Endothelial cell of umbilical vein (primary cell): ENCODE results near the gene RNF224. TPM values are rescaled to one million over a fixed set of nuclear protein-coding genes. Genes with fewer than 3 reads are reported as not detected.

Source experiments
- BruUV-seq: library from RNA; stranded (reverse); fragments of 400-500 nt; replicated peaks from 2 replicates; lab custom pipeline; 2021; lab: Mats Ljungman, UMichigan
- CTCF ChIA-PET: fragments of 300-600, 350-600 bp; sonication (Branson Sonifier 250); formaldehyde crosslinking; loops from one replicate; lab custom pipeline; 2021; ENCODE audit warnings: antibody characterized with exemption, inconsistent platforms; lab: Charles Lee
- POLR2A ChIA-PET: fragments of 300-600, 350-600 bp; sonication (Branson Sonifier 250); formaldehyde crosslinking; loops from one replicate; lab custom pipeline; 2021; ENCODE audit warnings: antibody characterized with exemption, inconsistent platforms; lab: Charles Lee
- DNase-seq: peaks from one replicate; pipeline ENCODE4 v3.0.0-alpha.2; 2011; ENCODE audit warnings: low read depth, low spot score
- FAIRE-seq: peaks from 2 replicates; lab custom pipeline; 2011; peaks lifted over from hg19 to GRCh38; lab: Jason Lieb, UNC
- H2AFZ ChIP-seq: 2 replicates; pipeline ENCODE4 v1.6.0; 2012; ENCODE audit warnings: low read depth, low read length, control low read depth, inconsistent platforms
- H3K27ac ChIP-seq: 2 replicates; pipeline ENCODE4 v1.5.1; 2011; ENCODE audit warnings: low read depth, mild to moderate bottlenecking, control low read depth, low read length, moderate library complexity; ENCODE audit not compliant: insufficient read depth
- H3K27me3 ChIP-seq, 2 experiments: 2 replicates each; pipeline versions ENCODE4 v1.6.0 to v1.6.1; 2011; ENCODE audit warnings: low read length in 2 of 2, mixed read lengths in 1 of 2; ENCODE audit not compliant: control insufficient read depth in 2 of 2, insufficient read depth in 2 of 2
- H3K36me3 ChIP-seq, 2 experiments: 2 replicates in 1 of 2; 3 replicates in 1 of 2; pipeline ENCODE4 v1.5.1; 2011; ENCODE audit warnings: low read length in 2 of 2, mild to moderate bottlenecking in 1 of 2, moderate library complexity in 1 of 2; ENCODE audit not compliant: control insufficient read depth in 2 of 2, insufficient read depth in 2 of 2; ENCODE audit errors: extremely low read depth in 1 of 2
- H3K4me1 ChIP-seq: 3 replicates; pipeline ENCODE4 v1.5.1; 2011; ENCODE audit warnings: mild to moderate bottlenecking, low read length; ENCODE audit not compliant: control insufficient read depth, insufficient read depth; ENCODE audit errors: extremely low read depth
- H3K4me2 ChIP-seq: 2 replicates; pipeline ENCODE4 v1.6.1; 2011; ENCODE audit warnings: low read length, control low read depth, mixed read lengths; ENCODE audit not compliant: insufficient read depth
- H3K4me3 ChIP-seq, 3 experiments: fragments of 200-600 bp in 1 of 3; sonication (generic), shearing (Covaris generic) in 1 of 3; replicated peaks in 1 of 3; 2 replicates each; pipeline ENCODE4 v1.5.1; 2011 to 2016; ENCODE audit warnings: control low read depth in 3 of 3, low read length in 3 of 3, mild to moderate bottlenecking in 2 of 3, inconsistent platforms in 1 of 3, low read depth in 1 of 3, moderate library complexity in 1 of 3; ENCODE audit not compliant: insufficient read depth in 1 of 3
- H3K79me2 ChIP-seq: 2 replicates; pipeline ENCODE4 v1.6.0; 2012; ENCODE audit warnings: low read length, inconsistent platforms; ENCODE audit not compliant: control insufficient read depth, insufficient read depth
- H3K9ac ChIP-seq: replicated peaks from 2 replicates; pipeline ENCODE3; 2011; ENCODE audit warnings: low read length, control low read depth; ENCODE audit not compliant: insufficient read depth; ENCODE audit errors: extremely low read depth
- H3K9me1 ChIP-seq: replicated peaks from 3 replicates; pipeline ENCODE4 v1.6.0; 2011; ENCODE audit warnings: mild to moderate bottlenecking, low read length; ENCODE audit not compliant: control insufficient read depth, insufficient read depth; ENCODE audit errors: extremely low read depth
- H3K9me3 ChIP-seq: replicated peaks from 2 replicates; pipeline ENCODE4 v1.5.1; 2012; ENCODE audit warnings: low read length, inconsistent platforms; ENCODE audit not compliant: control insufficient read depth, insufficient read depth
- H4K20me1 ChIP-seq: replicated peaks from 2 replicates; pipeline ENCODE3; 2011; ENCODE audit warnings: mild to moderate bottlenecking, low read length; ENCODE audit not compliant: control insufficient read depth, insufficient read depth; ENCODE audit errors: extremely low read depth
- CTCF ChIP-seq, 2 donors: IDR thresholded peaks; 1 replicate in 1 of 2; 2 replicates in 1 of 2; pipeline ENCODE4 v1.5.1; 2011; ENCODE audit warnings: low read length in 2 of 2, mild to moderate bottlenecking in 2 of 2, moderate library complexity in 2 of 2, control low read depth in 1 of 2, inconsistent platforms in 1 of 2, low read depth in 1 of 2; ENCODE audit not compliant: insufficient read depth in 1 of 2; ENCODE audit errors: extremely low read depth in 1 of 2
- EZH2 ChIP-seq: IDR thresholded peaks from 2 replicates; pipeline ENCODE4 v1.6.1; 2012; ENCODE audit warnings: borderline replicate concordance, low read depth, mild to moderate bottlenecking, moderate library complexity, low read length, inconsistent platforms; ENCODE audit not compliant: severe bottlenecking
- FOS ChIP-seq: IDR thresholded peaks from 2 replicates; pipeline ENCODE4 v1.6.1; 2011; ENCODE audit warnings: mild to moderate bottlenecking, low read length, moderate library complexity, borderline replicate concordance; ENCODE audit not compliant: insufficient read depth
- GATA2 ChIP-seq: IDR thresholded peaks from 2 replicates; pipeline ENCODE4 v1.7.0; 2011; ENCODE audit warnings: low read depth, mild to moderate bottlenecking, moderate library complexity, mixed read lengths, low read length; ENCODE audit not compliant: insufficient read length, insufficient read depth
- JUN ChIP-seq: IDR thresholded peaks from 2 replicates; pipeline ENCODE4 v1.6.1; 2011; ENCODE audit warnings: borderline replicate concordance, low read depth; ENCODE audit not compliant: insufficient read length, insufficient read depth
- MAX ChIP-seq: IDR thresholded peaks from 2 replicates; pipeline ENCODE4 v1.6.1; 2011; ENCODE audit not compliant: insufficient read depth, insufficient read length
- MYC ChIP-seq: IDR thresholded peaks from one replicate; pipeline ENCODE4 v1.6.1; 2011; ENCODE audit warnings: mild to moderate bottlenecking, low read depth, low read length
- POLR2A ChIP-seq: IDR thresholded peaks from 2 replicates; pipeline ENCODE4 v1.6.1; 2012; ENCODE audit warnings: low read depth, mild to moderate bottlenecking, control low read depth, low read length
- POLR2AphosphoS5 ChIP-seq: IDR thresholded peaks from 2 replicates; pipeline ENCODE4 v1.6.1; 2012; ENCODE audit warnings: low read depth, mild to moderate bottlenecking, control low read depth, low read length, moderate library complexity; ENCODE audit not compliant: insufficient read depth
- dilution Hi-C: fragments of 300-500 bp; cut with MboI; formaldehyde crosslinking; loops from one replicate; pipeline ENCODE4 v1.15.0; 2019; ENCODE audit warnings: low sequenced_read_pairs; ENCODE audit not compliant: extremely low pct_ligation_motif_present
- intact Hi-C: fragments of 100-400 bp; cut with micrococcal nuclease; formaldehyde crosslinking; loops from one replicate; pipeline ENCODE4 v1.10.0; 2022
- polyA plus RNA-seq, 4 experiments: library from polyadenylated mRNA; depleted of rRNA in 3 of 4; stranded (reverse) in 3 of 4; unstranded in 1 of 4; fragments of >200 nt; gene quantifications; 2 replicates each; pipeline versions ENCODE4 v1.2.1 to v1.2.3, GENCODE V29; 2011 to 2012; ENCODE audit warnings: missing spikeins in 1 of 4
- total RNA-seq: library from RNA; stranded (reverse); gene quantifications from 2 replicates; pipeline ENCODE4 v1.2.3, GENCODE V29; 2021

Gene RNF224
- total and polyA plus RNA-seq, 2 donors (not counting 3 experiments of a cell fraction or from before 2014, with no cell fraction given): not detected

GRCh38 chr9:137251490-137252268 lies 24.4 kb downstream of the RNF224 start:
- FAIRE-seq (no peak), DNase-seq (no peak)
- BruUV-seq: no TSS peak
- Histone ChIP-seq H3K9me1 (no peaks in the 10 kb centered on the region), H3K9me3 (no peaks in the 10 kb centered on the region), H3K36me3 (no peaks in the 10 kb centered on the region), H3K9ac (no peak overlapping the region), H3K79me2 (peaks cover 14% of the 10 kb centered on the region), H4K20me1 (no peaks in the 10 kb centered on the region), H3K4me2 (no peak overlapping the region), H3K27ac (no peak overlapping the region), H3K27me3 (no peaks in the 10 kb centered on the region), H3K4me3 (no peak overlapping the region), H3K4me1 (peaks cover 13% of the 10 kb centered on the region), H2AFZ (no peak overlapping the region)
- intact Hi-C loops: no loop called here
- POLR2A ChIA-PET: interaction anchor here (4.9 kb wide), 1 partner anchor 9 kb away, joined by 66 read pairs; the partner anchor contains the start of gene TUBB4B
- TF ChIP-seq CTCF (IDR thresholded peaks at IDR 0.05; ENCODE audit: extremely low read depth in 1 of 2, insufficient read depth in 1 of 2, low read depth in 1 of 2, low read length in 2 of 2) (no peak), EZH2 (no peak), MYC (no peak), MAX (no peak), GATA2 (no peak), JUN (no peak), FOS (no peak), POLR2AphosphoS5 (no peak), POLR2A (no peak)
- CTCF ChIA-PET: no interaction called here
- dilution Hi-C loops: no loop called here
